AG04450 (cell line): Measurements from ENCODE around the gene PRSS21. TPM values are rescaled to one million over a fixed set of nuclear protein-coding genes. Genes with fewer than 3 reads are reported as not detected.

Experiments used
- CTCF ChIA-PET: fragments of 300-600, 350-600 bp; formaldehyde crosslinking; extraction: SDS; loops from one replicate; lab custom pipeline; 2022; ENCODE audit warnings: antibody characterized with exemption, inconsistent platforms; lab: Charles Lee
- POLR2A ChIA-PET: fragments of 350-600 bp; formaldehyde crosslinking; extraction: SDS; loops from one replicate; lab custom pipeline; 2021; ENCODE audit warnings: antibody characterized with exemption, inconsistent platforms; lab: Yijun Ruan, JAX
- DNase-seq: peaks from one replicate; pipeline ENCODE4 v3.0.0-alpha.2; 2011; ENCODE audit warnings: low read depth, low spot score
- H3K27ac ChIP-seq: one replicate; pipeline ENCODE4 v1.5.1; 2012; ENCODE audit warnings: low read depth, low read length, control low read depth
- H3K27me3 ChIP-seq: one replicate; pipeline ENCODE4 v1.6.0; 2012; ENCODE audit warnings: low read length; ENCODE audit not compliant: control insufficient read depth, insufficient read depth
- H3K4me3 ChIP-seq: 2 replicates; pipeline ENCODE4 v1.5.1; 2011; ENCODE audit warnings: mild to moderate bottlenecking, low read depth, low read length, control low read depth
- H3K9me3 ChIP-seq: 2 replicates; pipeline ENCODE4 v1.5.1; 2012; ENCODE audit warnings: low read length; ENCODE audit not compliant: control insufficient read depth, insufficient read depth
- CTCF ChIP-seq: IDR thresholded peaks from 2 replicates; pipeline ENCODE4 v1.5.1; 2011; ENCODE audit warnings: low read depth, low read length, control low read depth, inconsistent platforms
- polyA plus RNA-seq: library from polyadenylated mRNA; depleted of rRNA; stranded (reverse); fragments of >200 nt; gene quantifications from 2 replicates; pipeline ENCODE4 v1.2.3, GENCODE V29; 2011

PRSS21 gene
- polyA plus RNA-seq, 1 experiment = 0.17 TPM

- no peak for TF ChIP-seq CTCF
- Histone ChIP-seq H3K27me3 (peaks cover 6% of the 10 kb centered on the region), H3K9me3 (peaks cover 41% of the 10 kb centered on the region), H3K27ac (no peak overlapping the region), H3K4me3 (no peak overlapping the region)
- DNase-seq = no peak
- POLR2A ChIA-PET = no interaction called here
- CTCF ChIA-PET = no interaction called here
Measured at GRCh38 chr16:2852003-2852730, 35.1 kb downstream of the PRSS21 start.

GRCh38 chr16:2852731-2853507, 35.9 kb downstream of the PRSS21 start:
- Histone ChIP-seq H3K4me3 (no peak overlapping the region), H3K9me3 (peaks cover 41% of the 10 kb centered on the region), H3K27me3 (peaks cover 6% of the 10 kb centered on the region), H3K27ac (no peak overlapping the region)
- no peak for TF ChIP-seq CTCF
- ChIA-PET CTCF (interaction anchor here (0.6 to 2.2 kb wide), 3 partner anchors 11 to 29 kb away, joined by 4 to 9 read pairs (median 6); no protein-coding TSS in a partner anchor), POLR2A (interaction anchor here (0.5 kb wide), 1 partner anchor 102 kb away, joined by 4 read pairs; no protein-coding TSS in a partner anchor)
- DNase-seq = no peak

- H3K9me3 ChIP-seq = peaks cover 41% of the 10 kb centered on the region
- no peak overlapping the region for H3K4me3 ChIP-seq
- peaks cover 10% of the 10 kb centered on the region for H3K27me3 ChIP-seq
- DNase-seq = no peak
- no peak for TF ChIP-seq CTCF
- CTCF ChIA-PET = interaction anchor here (0.6 to 2.2 kb wide), 4 partner anchors 12 to 28 kb away, joined by 3 to 9 read pairs (median 5); no protein-coding TSS in a partner anchor
- H3K27ac ChIP-seq = no peak overlapping the region
- POLR2A ChIA-PET = no interaction called here
Measured at GRCh38 chr16:2853531-2854073, 36.6 kb downstream of the PRSS21 start.

GRCh38 chr16:2854700-2855309, 37.8 kb downstream of the PRSS21 start:
- ChIA-PET CTCF (interaction anchor here (1.0 to 2.2 kb wide), 5 partner anchors 13 to 96 kb away, joined by 3 to 9 read pairs (median 5); no protein-coding TSS in a partner anchor), POLR2A (no interaction called here)
- peak; percentile 60 for TF ChIP-seq CTCF
- Histone ChIP-seq H3K27ac (no peak overlapping the region), H3K9me3 (peaks cover 41% of the 10 kb centered on the region), H3K4me3 (no peak overlapping the region), H3K27me3 (peaks cover 4% of the 10 kb centered on the region)
- DNase-seq = no peak
